Spleen (tissue), 11 donors: ENCODE results near the gene HIGD1B. TPM values are rescaled to one million over a fixed set of nuclear protein-coding genes. Genes with fewer than 3 reads are reported as not detected.
A peak's percentile ranks its signal among the peaks of the same experiment; 100 is the strongest.
"Not testable (repeated sequence)": the region's sequence is repeated elsewhere in the genome, so short reads cannot be mapped to it uniquely, and the experiment has no call there.

Experiments used
- DNase-seq: peaks from one replicate; pipeline ENCODE4 v3.0.0-alpha.2; 2020
- H3K27ac ChIP-seq, 8 donors: fragments of 200-600 bp; sonication (generic) in 7 of 8; 1 replicate in 4 of 8; 2 replicates in 4 of 8; pipeline versions ENCODE4 v1.5.0 to v1.8.0; 2016 to 2021; ENCODE audit warnings: inconsistent platforms in 4 of 8, mild to moderate bottlenecking in 4 of 8, moderate library complexity in 1 of 8
- H3K27me3 ChIP-seq, 7 donors: fragments of 200-600 bp; sonication (generic) in 6 of 7; replicated peaks in 1 of 7; 1 replicate in 4 of 7; 2 replicates in 3 of 7; pipeline versions ENCODE4 v1.5.0 to v1.8.0; 2016 to 2021; ENCODE audit warnings: inconsistent platforms in 3 of 7, mild to moderate bottlenecking in 1 of 7
- H3K36me3 ChIP-seq, 6 donors: fragments of 200-600 bp; sonication (generic) in 5 of 6; 1 replicate in 4 of 6; 2 replicates in 2 of 6; pipeline versions ENCODE4 v1.5.0 to v1.8.0; 2016 to 2021; ENCODE audit warnings: inconsistent platforms in 2 of 6
- H3K4me1 ChIP-seq, 6 donors: fragments of 200-600 bp; sonication (generic) in 5 of 6; 1 replicate in 3 of 6; 2 replicates in 3 of 6; pipeline versions ENCODE4 v1.5.0 to v1.8.0; 2016 to 2021; ENCODE audit warnings: inconsistent platforms in 3 of 6
- H3K4me3 ChIP-seq, 8 donors: fragments of 200-600 bp; sonication (generic) in 7 of 8; 1 replicate in 4 of 8; 2 replicates in 4 of 8; pipeline versions ENCODE4 v1.5.0 to v1.8.0; 2016 to 2021; ENCODE audit warnings: inconsistent platforms in 4 of 8, mild to moderate bottlenecking in 4 of 8, moderate library complexity in 2 of 8
- H3K9me3 ChIP-seq, 8 donors: fragments of 200-600 bp; sonication (generic) in 7 of 8; 1 replicate in 4 of 8; 2 replicates in 4 of 8; pipeline versions ENCODE4 v1.5.0 to v1.8.0; 2016 to 2021; ENCODE audit warnings: inconsistent platforms in 4 of 8
- POLR2A ChIP-seq, 3 donors: fragments of 450-650 bp; IDR thresholded peaks; one replicate each; pipeline ENCODE4 v1.5.1; 2017; ENCODE audit warnings: antibody characterized with exemption in 3 of 3, mild to moderate bottlenecking in 1 of 3
- POLR2AphosphoS5 ChIP-seq, 3 donors: sonication (generic); formaldehyde crosslinking; IDR thresholded peaks; one replicate each; pipeline ENCODE4 v1.5.1; 2017; ENCODE audit warnings: antibody characterized with exemption in 3 of 3
- WGBS, 5 donors: extraction: QIAGEN DNeasy Blood & Tissue Kit in 3 of 5; methylation state at CpG; one replicate each; pipeline versions ENCODE4 v1.1.5 to v1.1.7; 2013 to 2018; 5-methylcytosine and 5-hydroxymethylcytosine counted together
- intact Hi-C: fragments of 100-400 bp; cut with DNase I; formaldehyde crosslinking; loops from one replicate; pipeline ENCODE4 v1.15.0; 2023; ENCODE audit warnings: low total_unique reads
- polyA plus RNA-seq, 3 donors: library from polyadenylated mRNA; stranded (reverse); fragments of 200-250 nt; gene quantifications; one replicate each; pipeline ENCODE4 v1.2.1, GENCODE V29; 2013
- total RNA-seq, 7 donors: library from RNA; depleted of rRNA in 3 of 7; stranded (reverse); fragments of >200 nt in 3 of 7; fragmentation: NEBNext Ultra II Directional in 4 of 7; extraction: Animal tissue kit (Norgen Biotek cat#: 25700) in 4 of 7; gene quantifications; one replicate each; pipeline versions ENCODE4 v1.1.0 to v1.2.1, GENCODE V29; 2016 to 2021
- TF ChIP-seq, protein P1 (sequence below), 11 experiments: fragments of 200-600 bp in 7 of 11; fragments of 450-650 bp in 4 of 11; sonication (generic) in 4 of 11; IDR thresholded peaks in 8 of 11; conservative IDR thresholded peaks in 3 of 11; 1 replicate in 7 of 11; 2 replicates in 4 of 11; pipeline versions ENCODE4 v1.4.0 to v1.8.0; 2016 to 2021; ENCODE audit warnings: antibody characterized with exemption in 11 of 11, inconsistent platforms in 4 of 11, mild to moderate bottlenecking in 1 of 11
- donor health status: healthy with polysubstance abuse.
- donor health status: DM: no; HTN: no; CAD: no; lungs with moderate emphysema.
- donor health status: DM: no; HTN: no; CAD: no.
- donor health status: Bipolar disorder and iron deficiency.
- donor health status: healthy.
- donor health status: DM: no; HTN: no; CAD: no.
- donor health status: DM: yes; HTN: yes; CAD: no.

The HIGD1B gene
- total and polyA plus RNA-seq, 10 donors: 0.38 to 1.7 TPM; not detected in 8

DNA sequence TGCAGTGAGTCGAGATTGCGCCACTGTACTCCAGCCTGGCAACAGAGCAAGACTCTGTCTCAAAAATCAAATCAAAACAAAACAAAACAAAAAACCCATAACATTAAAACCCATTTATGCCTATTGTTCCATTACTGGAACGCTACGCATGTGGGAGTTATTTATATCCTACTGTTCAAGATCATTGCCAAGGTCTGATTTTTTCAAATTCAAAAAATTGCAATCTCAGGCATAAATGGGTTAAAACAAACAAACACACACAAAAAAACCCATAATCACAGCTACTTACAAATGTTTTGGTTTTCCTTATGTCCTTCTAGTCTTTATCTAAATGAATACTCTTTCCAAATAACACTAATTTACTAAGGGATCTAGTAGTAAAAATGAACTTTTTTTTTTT, 35.4 kb upstream of the HIGD1B start:
- WGBS, 5 donors: 74 to 87% (median 84%) methylated on average over 4 of the region's 4 CpGs

DNA sequence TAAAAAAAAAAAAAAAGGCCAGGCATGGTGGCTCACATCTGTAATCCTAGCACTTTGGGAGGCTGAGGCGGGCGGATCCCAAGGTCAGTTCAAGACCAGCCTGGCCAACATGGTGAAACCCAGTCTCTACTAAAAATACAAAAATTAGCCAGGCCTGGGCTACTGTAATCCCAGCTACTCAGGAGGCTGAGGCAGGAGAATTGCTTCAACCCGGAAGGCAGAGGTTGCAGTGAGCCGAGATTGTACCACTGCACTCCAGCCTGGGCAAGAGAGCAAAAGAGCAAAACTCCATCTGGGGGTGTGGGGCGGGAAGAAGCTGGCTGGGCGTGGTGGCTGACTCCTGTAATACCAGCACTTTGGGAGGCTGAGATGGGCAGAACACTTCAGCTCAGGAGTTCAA, 29.2 kb upstream of the HIGD1B start:
- H3K27me3 ChIP-seq: peaks cover 0 to 67% (median 0%) of the 10 kb centered on the region in 7 donors
- WGBS, 5 donors: 90 to 96% (median 92%) methylated on average over 6 of the region's 6 CpGs
- H3K4me3 ChIP-seq, H3K27ac ChIP-seq, H3K9me3 ChIP-seq, H3K4me1 ChIP-seq, H3K36me3 ChIP-seq, intact Hi-C loops: not testable (repeated sequence)
- peak; percentile 18 for DNase-seq

More for the DNA sequence above, 35.4 kb upstream of the HIGD1B start:
- TF ChIP-seq, protein P1, sequence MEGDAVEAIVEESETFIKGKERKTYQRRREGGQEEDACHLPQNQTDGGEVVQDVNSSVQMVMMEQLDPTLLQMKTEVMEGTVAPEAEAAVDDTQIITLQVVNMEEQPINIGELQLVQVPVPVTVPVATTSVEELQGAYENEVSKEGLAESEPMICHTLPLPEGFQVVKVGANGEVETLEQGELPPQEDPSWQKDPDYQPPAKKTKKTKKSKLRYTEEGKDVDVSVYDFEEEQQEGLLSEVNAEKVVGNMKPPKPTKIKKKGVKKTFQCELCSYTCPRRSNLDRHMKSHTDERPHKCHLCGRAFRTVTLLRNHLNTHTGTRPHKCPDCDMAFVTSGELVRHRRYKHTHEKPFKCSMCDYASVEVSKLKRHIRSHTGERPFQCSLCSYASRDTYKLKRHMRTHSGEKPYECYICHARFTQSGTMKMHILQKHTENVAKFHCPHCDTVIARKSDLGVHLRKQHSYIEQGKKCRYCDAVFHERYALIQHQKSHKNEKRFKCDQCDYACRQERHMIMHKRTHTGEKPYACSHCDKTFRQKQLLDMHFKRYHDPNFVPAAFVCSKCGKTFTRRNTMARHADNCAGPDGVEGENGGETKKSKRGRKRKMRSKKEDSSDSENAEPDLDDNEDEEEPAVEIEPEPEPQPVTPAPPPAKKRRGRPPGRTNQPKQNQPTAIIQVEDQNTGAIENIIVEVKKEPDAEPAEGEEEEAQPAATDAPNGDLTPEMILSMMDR (IDR thresholded peaks at IDR 0.05 in 8 of 11, conservative IDR thresholded peaks at IDR 0.05 in 3 of 11): no peak
- TF ChIP-seq POLR2AphosphoS5 (IDR thresholded peaks at IDR 0.05) (no peak), POLR2A (IDR thresholded peaks at IDR 0.05) (no peak)
- Histone ChIP-seq H3K27ac (no peak overlapping the region), H3K4me1 (no peaks in the 10 kb centered on the region), H3K9me3 (no peaks in the 10 kb centered on the region), H3K27me3 (peaks cover 0 to 11% (median 0%) of the 10 kb centered on the region in 7 donors), H3K4me3 (no peak overlapping the region), H3K36me3 (no peaks in the 10 kb centered on the region)
- no peak for DNase-seq
- intact Hi-C loops: no loop called here

DNA sequence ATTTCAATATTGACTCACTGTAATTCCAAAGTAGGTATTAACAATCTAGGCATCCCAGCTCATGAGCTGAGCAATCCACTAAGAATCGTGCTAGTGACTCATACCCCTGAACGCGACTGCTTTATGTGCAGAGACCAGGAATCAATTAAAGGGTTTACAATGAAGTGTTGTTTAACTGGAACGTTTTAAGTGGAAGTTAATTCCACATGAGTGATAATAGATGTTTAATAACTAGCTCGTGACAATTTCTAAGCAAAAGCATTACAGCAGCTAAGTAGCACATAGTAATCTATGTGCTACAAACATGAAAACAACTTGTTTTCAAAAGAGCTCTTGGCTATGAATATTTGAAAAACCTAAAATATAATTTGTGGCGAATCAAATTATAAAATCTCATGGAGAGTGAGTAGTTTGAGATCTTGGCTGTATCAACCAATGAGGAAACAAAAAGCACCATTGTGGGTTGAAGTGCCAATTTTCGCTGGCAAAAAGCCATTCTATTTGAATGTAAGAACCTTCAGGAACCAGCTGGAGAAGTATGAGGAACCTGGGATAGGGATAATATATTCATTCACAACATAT, 27.0 kb upstream of the HIGD1B start:
- TF ChIP-seq POLR2A (IDR thresholded peaks at IDR 0.05): no peak
- TF ChIP-seq POLR2AphosphoS5 (IDR thresholded peaks at IDR 0.05): no peak
- TF ChIP-seq, protein P1 (IDR thresholded peaks at IDR 0.05 in 8 of 11, conservative IDR thresholded peaks at IDR 0.05 in 3 of 11): no peak
- intact Hi-C loops: no loop called here
- no peaks in the 10 kb centered on the region for H3K4me1 ChIP-seq
- no peak overlapping the region for H3K4me3 ChIP-seq
- H3K27me3 ChIP-seq: peaks cover 0 to 78% (median 13%) of the 10 kb centered on the region in 7 donors
- no peak for DNase-seq
- H3K27ac ChIP-seq: no peak overlapping the region
- H3K9me3 ChIP-seq: no peaks in the 10 kb centered on the region
- no peaks in the 10 kb centered on the region for H3K36me3 ChIP-seq
- WGBS, 5 donors: 72 to 81% (median 74%) methylated on average over 7 of the region's 7 CpGs

DNA sequence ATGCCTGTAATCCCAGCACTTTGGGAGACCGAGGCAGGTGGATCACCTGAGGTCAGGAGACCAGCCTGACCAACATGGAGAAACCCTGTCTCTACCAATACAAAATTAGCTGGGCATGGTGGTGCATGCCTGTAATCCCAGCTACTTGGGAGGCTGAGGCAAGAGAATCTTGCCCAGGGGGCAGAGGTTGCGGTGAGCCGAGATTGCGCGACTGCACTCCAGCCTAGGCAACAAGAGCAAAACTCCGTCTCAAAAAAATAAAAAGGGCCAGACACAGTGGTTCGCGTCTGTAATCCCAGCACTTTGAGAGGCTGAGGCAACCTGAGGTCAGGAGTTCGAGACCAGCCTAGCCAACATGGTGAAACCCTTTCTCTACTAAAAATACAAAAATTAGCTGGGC, 22.4 kb upstream of the HIGD1B start:
- H3K4me3 ChIP-seq, H3K36me3 ChIP-seq, H3K27ac ChIP-seq, intact Hi-C loops, H3K9me3 ChIP-seq: not testable (repeated sequence)
- peaks cover 3 to 97% (median 58%) of the 10 kb centered on the region in 7 donors for H3K27me3 ChIP-seq
- WGBS, 5 donors: 93 to 99% (median 95%) methylated on average over 9 of the region's 9 CpGs
- DNase-seq: peak; percentile 9
- H3K4me1 ChIP-seq: peaks cover 6 to 18% (median 15%) of the 10 kb centered on the region in 6 donors

DNA sequence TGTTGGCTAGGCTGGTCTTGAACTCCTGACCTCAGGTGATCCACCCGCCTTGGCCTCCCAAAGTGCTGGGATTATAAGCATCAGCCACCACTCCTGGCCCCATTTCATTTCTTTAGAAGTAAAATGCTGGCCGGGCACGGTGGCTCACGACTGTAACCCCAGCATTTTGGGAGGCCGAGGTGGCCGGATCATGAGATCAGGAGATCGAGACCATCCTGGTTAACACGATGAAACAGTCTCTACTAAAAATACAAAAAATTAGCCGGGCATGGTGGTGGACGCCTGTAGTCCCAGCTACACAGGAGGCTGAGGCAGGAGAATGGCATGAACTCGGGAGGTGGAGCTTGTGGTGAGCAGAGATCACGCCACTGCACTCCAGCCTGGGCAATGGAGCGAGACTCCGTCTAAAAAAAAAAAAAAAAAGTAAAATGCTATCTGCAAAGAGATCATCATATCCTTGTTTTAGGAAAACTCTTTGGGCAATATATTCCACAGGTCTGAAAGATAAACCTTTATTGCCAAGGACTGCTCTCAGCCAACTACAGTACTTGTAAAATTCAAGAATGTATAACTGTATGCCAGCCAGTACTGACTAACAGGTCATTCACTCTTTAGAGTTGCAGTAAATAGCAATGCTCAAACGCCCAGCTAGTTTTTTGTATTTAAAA, 21.4 kb upstream of the HIGD1B start:
- H3K27me3 ChIP-seq: peaks cover 6 to 99% (median 69%) of the 10 kb centered on the region in 7 donors
- H3K4me1 ChIP-seq: peaks cover 6 to 26% (median 22%) of the 10 kb centered on the region in 6 donors
- no peak overlapping the region for H3K4me3 ChIP-seq
- H3K36me3 ChIP-seq: no peaks in the 10 kb centered on the region
- H3K9me3 ChIP-seq: no peaks in the 10 kb centered on the region
- no peak overlapping the region for H3K27ac ChIP-seq
- peak; percentile 13 for DNase-seq
- intact Hi-C loops: no loop called here
- TF ChIP-seq POLR2A (IDR thresholded peaks at IDR 0.05) (no peak), POLR2AphosphoS5 (IDR thresholded peaks at IDR 0.05) (no peak)
- TF ChIP-seq, protein P1 (IDR thresholded peaks at IDR 0.05 in 8 of 11, conservative IDR thresholded peaks at IDR 0.05 in 3 of 11): no peak
- 87 to 91% (median 88%) methylated on average over 15 of the region's 15 CpGs for WGBS, 5 donors
